ENCODE measurements around the gene STUM. TPM values are rescaled to one million over a fixed set of nuclear protein-coding genes. Genes with fewer than 3 reads are reported as not detected.

Gene STUM
- polyA plus RNA-seq, 1 of the 3 experiments (the other 2 are of a cell fraction), result not detected

DNA sequence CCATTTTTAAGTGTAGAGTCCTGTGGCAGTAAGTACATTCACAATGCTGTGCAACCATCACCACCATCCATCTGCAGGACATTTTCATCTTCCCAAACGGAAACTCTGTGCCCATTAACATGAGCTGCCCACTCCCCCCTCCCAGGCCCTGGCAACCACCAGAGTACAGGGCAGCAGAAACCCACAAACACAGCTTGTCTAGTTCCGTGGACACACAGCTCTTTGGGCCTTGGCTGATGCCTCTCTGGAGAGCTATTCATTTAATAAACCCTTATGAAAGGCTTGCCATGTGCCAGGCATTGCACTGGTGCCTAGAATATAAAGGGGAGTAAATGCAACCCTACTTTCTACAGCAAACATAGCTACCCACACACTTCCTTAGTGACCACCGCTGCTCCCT lies 28.0 kb downstream of the STUM start:
- Histone ChIP-seq H3K79me2 (ENCODE audit: insufficient read depth) (no peaks in the 10 kb centered on the region), H3K27me3 (ENCODE audit: insufficient read depth) (no peaks in the 10 kb centered on the region; the same call in 1 of the 2 replicates), H3K9me2 (no peaks in the 10 kb centered on the region), H3F3A (replicated peaks; ENCODE audit: insufficient read depth) (no peaks in the 10 kb centered on the region), H3K9me3 (no peaks in the 10 kb centered on the region), H3K4me2 (no peak overlapping the region), H3K36me3 (replicated peaks in 1 of 2; ENCODE audit: control insufficient read depth in 1 of 2, insufficient read depth in 2 of 2, low read length in 1 of 2) (no peaks in the 10 kb centered on the region), H4K20me1 (ENCODE audit: insufficient read depth) (no peaks in the 10 kb centered on the region), H3K27ac (ENCODE audit: low read depth in 2 of 2, low read length in 1 of 2) (no peak overlapping the region), H3K9ac (no peak overlapping the region), H3K4me3 (ENCODE audit: low read depth in 2 of 2, low read length in 1 of 2) (no peak overlapping the region), H2AFZ (ENCODE audit: low read depth) (no peak overlapping the region), H3K4me1 (ENCODE audit: control insufficient read depth in 1 of 2, insufficient read depth in 2 of 2, low read depth in 1 of 2, low read length in 1 of 2) (peaks cover 0 to 9% of the 10 kb centered on the region in 2 experiments; a peak in 1 of 4 replicates)
- no peak for TF ChIP-seq MEF2A (IDR thresholded peaks at IDR 0.05; ENCODE audit: borderline replicate concordance, low read depth)
- TF ChIP-seq RAD21 (IDR thresholded peaks at IDR 0.05; ENCODE audit: low read length), result no peak
- no peak for TF ChIP-seq RXRA (IDR thresholded peaks at IDR 0.05; ENCODE audit: borderline replicate concordance, low read depth)
- TF ChIP-seq RCOR1 (IDR thresholded peaks at IDR 0.05; ENCODE audit: low read length), result no peak
- TF ChIP-seq, protein P1, sequence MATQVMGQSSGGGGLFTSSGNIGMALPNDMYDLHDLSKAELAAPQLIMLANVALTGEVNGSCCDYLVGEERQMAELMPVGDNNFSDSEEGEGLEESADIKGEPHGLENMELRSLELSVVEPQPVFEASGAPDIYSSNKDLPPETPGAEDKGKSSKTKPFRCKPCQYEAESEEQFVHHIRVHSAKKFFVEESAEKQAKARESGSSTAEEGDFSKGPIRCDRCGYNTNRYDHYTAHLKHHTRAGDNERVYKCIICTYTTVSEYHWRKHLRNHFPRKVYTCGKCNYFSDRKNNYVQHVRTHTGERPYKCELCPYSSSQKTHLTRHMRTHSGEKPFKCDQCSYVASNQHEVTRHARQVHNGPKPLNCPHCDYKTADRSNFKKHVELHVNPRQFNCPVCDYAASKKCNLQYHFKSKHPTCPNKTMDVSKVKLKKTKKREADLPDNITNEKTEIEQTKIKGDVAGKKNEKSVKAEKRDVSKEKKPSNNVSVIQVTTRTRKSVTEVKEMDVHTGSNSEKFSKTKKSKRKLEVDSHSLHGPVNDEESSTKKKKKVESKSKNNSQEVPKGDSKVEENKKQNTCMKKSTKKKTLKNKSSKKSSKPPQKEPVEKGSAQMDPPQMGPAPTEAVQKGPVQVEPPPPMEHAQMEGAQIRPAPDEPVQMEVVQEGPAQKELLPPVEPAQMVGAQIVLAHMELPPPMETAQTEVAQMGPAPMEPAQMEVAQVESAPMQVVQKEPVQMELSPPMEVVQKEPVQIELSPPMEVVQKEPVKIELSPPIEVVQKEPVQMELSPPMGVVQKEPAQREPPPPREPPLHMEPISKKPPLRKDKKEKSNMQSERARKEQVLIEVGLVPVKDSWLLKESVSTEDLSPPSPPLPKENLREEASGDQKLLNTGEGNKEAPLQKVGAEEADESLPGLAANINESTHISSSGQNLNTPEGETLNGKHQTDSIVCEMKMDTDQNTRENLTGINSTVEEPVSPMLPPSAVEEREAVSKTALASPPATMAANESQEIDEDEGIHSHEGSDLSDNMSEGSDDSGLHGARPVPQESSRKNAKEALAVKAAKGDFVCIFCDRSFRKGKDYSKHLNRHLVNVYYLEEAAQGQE (IDR thresholded peaks at IDR 0.05; ENCODE audit: low read depth, low read length), result no peak
- TF ChIP-seq, protein P2, sequence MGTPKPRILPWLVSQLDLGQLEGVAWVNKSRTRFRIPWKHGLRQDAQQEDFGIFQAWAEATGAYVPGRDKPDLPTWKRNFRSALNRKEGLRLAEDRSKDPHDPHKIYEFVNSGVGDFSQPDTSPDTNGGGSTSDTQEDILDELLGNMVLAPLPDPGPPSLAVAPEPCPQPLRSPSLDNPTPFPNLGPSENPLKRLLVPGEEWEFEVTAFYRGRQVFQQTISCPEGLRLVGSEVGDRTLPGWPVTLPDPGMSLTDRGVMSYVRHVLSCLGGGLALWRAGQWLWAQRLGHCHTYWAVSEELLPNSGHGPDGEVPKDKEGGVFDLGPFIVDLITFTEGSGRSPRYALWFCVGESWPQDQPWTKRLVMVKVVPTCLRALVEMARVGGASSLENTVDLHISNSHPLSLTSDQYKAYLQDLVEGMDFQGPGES (IDR thresholded peaks at IDR 0.05; ENCODE audit: low read depth, low read length), result no peak
- CTCF ChIA-PET, result interaction anchor here (0.9 to 1.0 kb wide), 2 partner anchors 21 to 29 kb away, joined by 3 read pairs; no protein-coding TSS in a partner anchor
- DNase-seq, result no peak
- 29% methylated on average over 3 of the region's 3 CpGs for WGBS (ENCODE audit: low lambda C conversion rate)
- POLR2A ChIA-PET, result no interaction called here

DNA sequence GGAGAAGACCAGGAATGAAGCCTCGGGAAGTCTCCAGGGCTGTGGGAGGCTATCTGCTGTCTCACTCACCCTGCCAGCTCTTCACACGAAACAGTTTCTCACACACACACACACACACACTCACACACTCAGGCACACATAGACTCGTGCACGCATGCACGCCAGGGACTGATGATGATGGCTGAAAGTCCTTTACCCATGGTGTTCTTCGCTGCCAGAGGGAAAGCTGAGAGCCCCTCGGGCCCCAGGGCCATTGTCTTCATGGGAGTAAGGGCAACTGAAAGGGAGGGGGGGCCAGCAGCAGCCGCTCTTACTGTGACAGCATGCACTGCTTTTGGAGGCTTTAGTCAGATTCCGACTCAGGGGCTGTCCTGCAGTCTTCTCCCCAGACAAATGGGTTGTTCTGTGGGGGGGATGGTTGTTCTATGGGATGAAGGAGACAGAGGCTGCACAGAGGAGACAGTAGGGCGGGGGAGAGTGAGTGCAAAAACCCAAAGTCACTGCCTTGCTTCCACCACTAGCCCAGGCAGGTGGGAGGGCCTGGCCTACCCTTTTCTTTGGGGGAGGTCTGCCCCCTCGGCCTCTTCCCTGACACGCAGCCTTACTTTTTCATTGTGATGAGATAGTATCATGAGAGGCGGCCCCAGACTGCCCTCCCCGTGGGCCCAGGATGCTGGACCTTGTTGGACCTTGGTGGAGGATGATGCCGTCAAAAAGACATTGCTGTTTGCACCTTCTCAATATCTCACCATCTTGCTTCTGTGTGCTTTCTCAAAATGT lies 29.0 kb downstream of the STUM start:
- H3K9me3 ChIP-seq, result no peaks in the 10 kb centered on the region
- no peak overlapping the region for H3K4me3 ChIP-seq (ENCODE audit: low read depth in 2 of 2, low read length in 1 of 2)
- POLR2A ChIA-PET, result no interaction called here
- no peak overlapping the region for H3K9ac ChIP-seq
- H4K20me1 ChIP-seq (ENCODE audit: insufficient read depth), result no peaks in the 10 kb centered on the region
- H3K4me1 ChIP-seq (ENCODE audit: control insufficient read depth in 1 of 2, insufficient read depth in 2 of 2, low read depth in 1 of 2, low read length in 1 of 2), result peaks cover 0 to 9% of the 10 kb centered on the region in 2 experiments; a peak in 1 of 4 replicates
- no peak overlapping the region for H2AFZ ChIP-seq (ENCODE audit: low read depth)
- no peaks in the 10 kb centered on the region; the same call in 1 of the 2 replicates for H3K27me3 ChIP-seq (ENCODE audit: insufficient read depth)
- DNase-seq, result no peak
- 62% methylated on average over 15 of the region's 15 CpGs for WGBS (ENCODE audit: low lambda C conversion rate)
- no peaks in the 10 kb centered on the region for H3F3A ChIP-seq (replicated peaks; ENCODE audit: insufficient read depth)
- H3K79me2 ChIP-seq (ENCODE audit: insufficient read depth), result no peaks in the 10 kb centered on the region
- no peaks in the 10 kb centered on the region for H3K9me2 ChIP-seq
- CTCF ChIA-PET, result interaction anchor here (1.0 kb wide), 1 partner anchor 20 kb away, joined by 3 read pairs; no protein-coding TSS in a partner anchor
- no peaks in the 10 kb centered on the region for H3K36me3 ChIP-seq (replicated peaks in 1 of 2; ENCODE audit: control insufficient read depth in 1 of 2, insufficient read depth in 2 of 2, low read length in 1 of 2)
- H3K4me2 ChIP-seq, result no peak overlapping the region
- H3K27ac ChIP-seq (ENCODE audit: low read depth in 2 of 2, low read length in 1 of 2), result no peak overlapping the region
- no peak for TF ChIP-seq YY1 (IDR thresholded peaks at IDR 0.05; ENCODE audit: low read depth)
- TF ChIP-seq FOXJ3 (CRISPR knock-in tag; IDR thresholded peaks at IDR 0.05), result no peak
- TF ChIP-seq, protein P3, sequence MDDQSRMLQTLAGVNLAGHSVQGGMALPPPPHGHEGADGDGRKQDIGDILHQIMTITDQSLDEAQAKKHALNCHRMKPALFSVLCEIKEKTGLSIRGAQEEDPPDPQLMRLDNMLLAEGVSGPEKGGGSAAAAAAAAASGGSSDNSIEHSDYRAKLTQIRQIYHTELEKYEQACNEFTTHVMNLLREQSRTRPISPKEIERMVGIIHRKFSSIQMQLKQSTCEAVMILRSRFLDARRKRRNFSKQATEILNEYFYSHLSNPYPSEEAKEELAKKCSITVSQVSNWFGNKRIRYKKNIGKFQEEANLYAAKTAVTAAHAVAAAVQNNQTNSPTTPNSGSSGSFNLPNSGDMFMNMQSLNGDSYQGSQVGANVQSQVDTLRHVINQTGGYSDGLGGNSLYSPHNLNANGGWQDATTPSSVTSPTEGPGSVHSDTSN (IDR thresholded peaks at IDR 0.05), result no peak
- no peak for TF ChIP-seq GABPA (IDR thresholded peaks at IDR 0.05; ENCODE audit: low read depth)
- TF ChIP-seq CHD2 (IDR thresholded peaks at IDR 0.05; ENCODE audit: low read length, partially characterized antibody), result no peak
- TF ChIP-seq RCOR1 (IDR thresholded peaks at IDR 0.05; ENCODE audit: low read length), result no peak
- no peak for TF ChIP-seq TCF12 (IDR thresholded peaks at IDR 0.05)
- TF ChIP-seq, protein P1 (IDR thresholded peaks at IDR 0.05; ENCODE audit: low read depth, low read length), result no peak
- TF ChIP-seq SMC3 (IDR thresholded peaks at IDR 0.05; ENCODE audit: low read depth, low read length), result no peak
- TF ChIP-seq EZH2phosphoT487 (IDR thresholded peaks at IDR 0.05; ENCODE audit: borderline replicate concordance, low read depth), result no peak
